GM20000 (cell line): Measurements from ENCODE around the gene RUFY2.

Experiments used
- DNase-seq: peaks from one replicate; pipeline ENCODE4 v3.0.0; 2012; ENCODE audit warnings: low spot score
- CTCF ChIP-seq: IDR thresholded peaks from 2 replicates; pipeline ENCODE4 v1.5.1; 2012; ENCODE audit warnings: mild to moderate bottlenecking, control low read depth; ENCODE audit errors: extremely low read depth, missing control alignments

RUFY2 gene

GRCh38 chr10:68364101-68364886 lies 42.8 kb downstream of the RUFY2 start:
- no peak for TF ChIP-seq CTCF

GRCh38 chr10:68362590-68362989 lies 44.5 kb downstream of the RUFY2 start:
- DNase-seq, result no peak
- TF ChIP-seq CTCF, result no peak

More at GRCh38 chr10:68364101-68364886, 42.8 kb downstream of the RUFY2 start:
- no peak for DNase-seq

- TF ChIP-seq CTCF, result no peak
- no peak for DNase-seq
Observed at GRCh38 chr10:68359189-68359588, 47.9 kb downstream of the RUFY2 start.

GRCh38 chr10:68353537-68353936 lies 53.5 kb downstream of the RUFY2 start:
- no peak for TF ChIP-seq CTCF
- DNase-seq, result no peak

- peak; percentile 41 for DNase-seq
- TF ChIP-seq CTCF, result peak; percentile 49
Observed at GRCh38 chr10:68348265-68348741, 58.8 kb downstream of the RUFY2 start.

GRCh38 chr10:68346774-68347173 lies 60.3 kb downstream of the RUFY2 start:
- no peak for DNase-seq
- TF ChIP-seq CTCF, result no peak

GRCh38 chr10:68345621-68346020 lies 61.5 kb downstream of the RUFY2 start:
- TF ChIP-seq CTCF, result no peak
- DNase-seq, result no peak
